Activated CD8-positive, alpha-beta memory T cell treated with anti-CD3 and anti-CD28 coated beads, Interleukin-2, amount 50 U/mL, for 48 hours (primary cell): ENCODE measurements around the gene FBXO27.
"Not testable (repeated sequence)": the region's sequence is repeated elsewhere in the genome, so short reads cannot be mapped to it uniquely, and the experiment has no call there.

Experiments
- DNase-seq: peaks from one replicate; pipeline ENCODE4 v3.0.0-alpha.2; 2020

FBXO27 gene, protein sequence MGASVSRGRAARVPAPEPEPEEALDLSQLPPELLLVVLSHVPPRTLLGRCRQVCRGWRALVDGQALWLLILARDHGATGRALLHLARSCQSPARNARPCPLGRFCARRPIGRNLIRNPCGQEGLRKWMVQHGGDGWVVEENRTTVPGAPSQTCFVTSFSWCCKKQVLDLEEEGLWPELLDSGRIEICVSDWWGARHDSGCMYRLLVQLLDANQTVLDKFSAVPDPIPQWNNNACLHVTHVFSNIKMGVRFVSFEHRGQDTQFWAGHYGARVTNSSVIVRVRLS

GRCh38 chr19:39032063-39032918, at the start of gene FBXO27:
TSS of gene FBXO27 (minus strand) at chr19:39032549. CDS start at chr19:39032227, 322 bp downstream.
- DNase-seq = no peak

DNA sequence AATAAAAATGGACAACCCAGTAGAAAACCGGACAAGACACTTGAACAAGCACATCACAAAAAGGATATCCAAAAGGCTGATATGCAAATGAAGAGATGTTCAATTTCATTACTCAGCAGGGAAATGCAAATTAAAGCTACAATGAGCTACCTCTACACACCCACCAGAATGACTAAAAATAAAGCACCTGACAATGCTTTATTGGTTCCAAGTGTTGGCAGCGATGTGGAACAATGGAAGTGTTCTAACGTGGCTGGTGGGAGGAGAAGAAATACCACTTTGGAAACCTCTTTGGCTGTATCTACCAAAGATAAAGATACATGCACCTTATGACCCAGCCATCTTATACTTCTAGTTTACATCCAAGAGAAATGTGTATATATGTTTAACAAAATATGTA, 48.1 kb upstream of the FBXO27 start:
- no peak for DNase-seq

GRCh38 chr19:39078436-39079200, 46.3 kb upstream of the FBXO27 start:
- DNase-seq = no peak

- no peak for DNase-seq
Observed at GRCh38 chr19:39077323-39077722, 45.0 kb upstream of the FBXO27 start.

DNA sequence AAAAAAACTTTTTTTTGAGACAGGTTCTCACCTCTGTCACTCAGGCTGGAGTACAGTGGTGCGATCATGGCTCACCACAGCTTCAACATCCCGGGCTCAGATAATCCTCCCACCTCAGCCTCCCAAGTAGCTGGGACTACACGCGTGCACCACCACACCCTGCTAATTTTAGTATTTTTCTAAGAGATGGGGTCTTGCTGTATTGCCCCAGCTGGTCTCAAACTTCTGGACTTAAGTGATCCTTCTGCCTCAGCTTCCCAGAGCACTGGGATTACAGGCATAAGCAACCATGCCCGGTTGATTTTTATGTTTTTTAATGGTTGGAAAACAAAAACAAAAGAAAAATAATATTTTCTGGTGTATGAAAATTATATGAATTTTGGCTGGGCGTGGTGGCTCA, 42.6 kb upstream of the FBXO27 start:
- no peak for DNase-seq

- DNase-seq = no peak
Observed at GRCh38 chr19:39074205-39074692, 41.9 kb upstream of the FBXO27 start.

GRCh38 chr19:39070888-39071287, 38.5 kb upstream of the FBXO27 start:
- DNase-seq = no peak

GRCh38 chr19:39068259-39068658, 35.9 kb upstream of the FBXO27 start:
- DNase-seq = not testable (repeated sequence)

DNA sequence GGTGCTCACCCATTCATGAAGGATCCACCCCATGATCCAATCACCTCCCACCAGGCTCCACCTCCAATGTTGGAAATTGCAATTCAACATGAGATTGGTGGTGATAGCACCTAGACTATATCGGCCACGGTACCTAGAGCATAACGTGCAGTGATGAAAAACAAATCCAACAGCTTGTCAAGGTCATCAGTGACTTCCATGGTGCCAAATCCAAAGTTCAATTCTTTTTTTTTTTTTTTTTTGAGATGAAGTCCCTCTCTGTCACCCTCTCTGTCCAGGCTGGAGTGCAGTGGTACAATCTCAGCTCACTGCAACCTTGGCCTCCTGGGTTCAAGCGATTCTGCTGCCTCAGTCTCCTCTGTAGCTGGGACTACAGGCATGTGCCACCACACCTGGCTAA, 34.8 kb upstream of the FBXO27 start:
- DNase-seq = no peak

GRCh38 chr19:39065928-39066327, 33.6 kb upstream of the FBXO27 start:
- DNase-seq = no peak

GRCh38 chr19:39064405-39064804, 32.1 kb upstream of the FBXO27 start:
- DNase-seq = no peak

GRCh38 chr19:39060171-39060570, 27.8 kb upstream of the FBXO27 start:
- no peak for DNase-seq

DNA sequence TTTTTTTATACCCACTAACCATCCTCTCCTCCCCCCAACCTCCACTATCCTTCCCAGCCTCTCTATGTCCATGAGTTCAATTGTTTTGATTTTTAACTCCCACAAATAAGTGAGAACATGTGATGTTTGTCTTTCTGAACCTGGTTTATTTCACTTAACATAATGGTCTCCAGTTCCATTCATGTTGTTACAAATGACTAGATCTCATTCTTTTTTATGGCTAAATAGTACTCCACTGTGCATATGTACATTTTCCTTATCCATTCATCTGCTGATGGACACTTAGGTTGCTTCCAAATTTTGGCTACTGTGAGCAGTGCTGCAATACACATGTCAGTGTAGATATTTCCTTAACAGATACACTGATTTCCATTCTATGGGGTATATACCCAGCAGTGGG, 27.0 kb upstream of the FBXO27 start:
- DNase-seq = no peak

GRCh38 chr19:39057615-39058014, 25.3 kb upstream of the FBXO27 start:
- no peak for DNase-seq

- no peak for DNase-seq
Observed at GRCh38 chr19:39054091-39054470, 21.7 kb upstream of the FBXO27 start.

DNA sequence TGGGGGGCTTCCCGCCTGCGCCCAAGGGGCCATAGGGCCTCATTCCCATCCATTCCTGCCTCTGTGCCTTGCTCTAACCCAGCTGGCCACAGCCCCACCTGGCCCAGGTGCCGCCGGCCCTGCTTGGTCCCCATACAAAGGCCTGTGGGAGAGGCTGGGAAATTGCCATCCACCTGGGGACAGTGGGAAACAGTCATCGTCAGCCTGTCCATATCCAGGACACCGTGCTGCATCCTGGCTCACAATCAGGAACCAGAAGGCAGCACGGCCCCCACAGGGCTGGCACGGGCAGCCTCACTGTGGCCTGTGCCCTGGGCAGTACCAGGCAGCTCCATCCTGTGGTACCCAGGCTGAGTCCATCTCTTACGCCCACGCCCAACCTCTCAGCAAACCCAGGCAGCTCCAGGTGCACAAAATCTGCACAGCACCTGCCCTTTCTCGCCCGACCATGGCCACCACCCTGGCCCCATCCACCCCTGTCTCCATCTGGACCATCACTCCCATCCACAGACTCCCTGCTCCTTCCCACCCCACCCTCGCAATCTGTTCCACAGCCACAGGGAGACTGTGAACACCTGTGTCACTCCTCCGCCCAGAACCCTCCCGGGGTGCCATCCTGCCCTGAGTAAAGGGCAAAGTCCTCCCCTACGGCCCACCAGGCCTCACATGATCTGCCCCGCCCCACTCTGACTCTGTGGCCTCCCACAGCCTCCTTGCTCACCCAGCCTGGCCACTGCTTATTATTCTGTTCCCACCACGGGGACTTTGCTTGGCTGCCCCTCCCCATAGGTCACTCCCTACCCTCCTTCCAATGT, 21.1 kb upstream of the FBXO27 start:
- DNase-seq = no peak

- DNase-seq = no peak
Observed at GRCh38 chr19:39052846-39053245, 20.5 kb upstream of the FBXO27 start.

GRCh38 chr19:39052243-39052746, 19.9 kb upstream of the FBXO27 start:
- peak; percentile 92 for DNase-seq

DNA sequence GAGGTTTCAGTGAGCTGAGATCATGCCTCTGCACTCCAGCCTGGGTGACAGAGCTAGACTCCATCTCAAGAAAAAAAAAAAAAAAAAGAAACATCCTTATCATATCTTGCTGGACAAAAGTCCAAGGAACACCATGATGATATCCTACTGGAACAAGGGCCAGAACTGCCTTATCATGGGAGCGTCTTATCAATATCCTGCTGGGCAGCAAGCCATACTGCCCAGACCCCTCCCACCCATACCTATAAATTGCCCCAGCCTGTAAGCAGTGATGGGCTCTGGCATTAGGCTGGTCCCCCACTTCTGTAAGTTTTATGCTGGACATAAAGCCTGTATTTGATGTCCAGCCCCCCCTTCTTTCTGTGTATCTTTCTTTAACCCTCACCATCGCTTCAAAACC, 14.7 kb upstream of the FBXO27 start:
- no peak for DNase-seq

DNA sequence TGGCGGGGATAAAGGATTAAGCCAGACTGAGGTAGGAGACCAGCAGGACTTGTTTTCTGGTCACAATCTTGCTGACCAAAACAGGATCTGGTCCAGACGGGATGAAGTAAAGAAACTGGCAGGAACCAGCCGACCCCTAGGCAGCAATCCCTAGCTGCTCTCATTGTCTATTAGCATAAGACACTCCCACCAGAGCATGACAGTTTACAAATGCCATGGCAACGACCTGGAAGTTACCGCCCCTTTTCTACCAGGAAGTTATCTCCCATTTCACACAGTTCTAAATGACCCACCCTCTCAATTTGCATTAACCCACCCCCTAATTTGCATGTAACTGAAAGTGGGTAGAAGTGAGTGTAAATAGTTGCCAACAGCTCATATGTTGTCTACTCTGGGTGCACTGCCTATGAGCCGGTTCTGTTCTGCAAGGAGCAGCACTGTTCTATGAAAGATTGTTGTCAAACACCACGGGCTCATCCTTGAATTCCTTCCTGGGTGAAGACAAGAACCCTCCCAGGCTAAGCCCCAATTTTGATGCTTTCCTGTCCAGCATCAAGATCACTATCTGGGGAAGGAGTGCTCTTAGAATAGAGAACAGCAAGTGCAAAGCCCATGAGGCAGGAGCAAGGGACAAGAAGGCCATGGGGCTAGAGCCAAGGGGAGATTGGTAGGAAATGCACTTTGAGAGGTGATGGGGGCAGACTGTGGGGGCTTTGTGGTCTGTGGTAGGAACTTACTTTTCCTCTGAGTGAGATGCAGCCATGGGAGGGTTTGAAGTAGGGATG, 13.9 kb upstream of the FBXO27 start:
- DNase-seq = no peak

GRCh38 chr19:39045506-39045905, 13.2 kb upstream of the FBXO27 start:
- no peak for DNase-seq
